Measurements from ENCODE around the gene CFAP251. TPM values are rescaled to one million over a fixed set of nuclear protein-coding genes. Genes with fewer than 3 reads are reported as not detected.

Gene CFAP251
- total RNA-seq, 1 experiment from 2014 or later: 5.2 TPM

DNA sequence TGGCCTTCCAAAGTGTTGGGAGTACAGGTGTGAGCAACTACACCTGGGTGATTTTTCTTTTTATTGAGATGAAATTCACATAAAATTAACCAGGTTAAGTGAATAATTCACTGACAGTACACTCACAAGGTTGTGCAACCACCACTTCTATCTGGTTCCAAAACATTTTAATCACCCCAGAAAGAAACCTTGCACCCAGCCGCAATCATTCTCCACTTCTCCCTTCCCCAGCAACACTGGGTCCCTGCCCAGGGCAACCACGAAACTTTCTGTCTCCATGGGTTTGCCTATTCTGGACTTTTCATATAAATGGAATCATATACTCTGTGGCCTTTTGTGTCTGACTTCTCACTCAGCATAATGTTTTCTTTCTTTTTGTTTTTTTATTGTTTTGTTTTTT is 133.9 kb downstream of the CFAP251 start:
- no peak for DNase-seq (ENCODE audit: low spot score)

Other genes with a start within 250 kb of the CFAP251 start
- gene MORN3, start 248.9 kb upstream of the CFAP251 start, total RNA-seq (2014; rRNA removed; shearing (Covaris generic)): 0.23 TPM in 1 of 2 replicates, not detected in the other
- gene TMEM120B, start 205.8 kb upstream of the CFAP251 start, total RNA-seq (2014; rRNA removed; shearing (Covaris generic)): 5.0 and 8.9 TPM in 2 replicates
- 0.99 and 3.3 TPM in 2 replicates for gene RHOF, start 124.9 kb upstream of the CFAP251 start, total RNA-seq (2014; rRNA removed; shearing (Covaris generic))
- 1.2 and 2.1 TPM in 2 replicates for gene SETD1B, start 114.6 kb upstream of the CFAP251 start, total RNA-seq (2014; rRNA removed; shearing (Covaris generic))
- gene HPD, start 59.7 kb upstream of the CFAP251 start, total RNA-seq (2014; rRNA removed; shearing (Covaris generic)): not detected in 2 replicates
- gene PSMD9, start 29.8 kb upstream of the CFAP251 start, total RNA-seq (2014; rRNA removed; shearing (Covaris generic)): 65.1 and 105 TPM in 2 replicates
- gene BCL7A, start 103.3 kb downstream of the CFAP251 start, total RNA-seq (2014; rRNA removed; shearing (Covaris generic)): 1.5 and 1.8 TPM in 2 replicates
- gene MLXIP, start 160.2 kb downstream of the CFAP251 start, total RNA-seq (2014; rRNA removed; shearing (Covaris generic)): 4.3 and 5.0 TPM in 2 replicates